SK-MEL-5 (cell line): ENCODE measurements around the gene FAM13B. TPM values are rescaled to one million over a fixed set of nuclear protein-coding genes. Genes with fewer than 3 reads are reported as not detected.

Source experiments
- DNase-seq: peaks from one replicate; pipeline ENCODE4 v3.0.0-alpha.2; 2016; ENCODE audit warnings: low read depth, low spot score
- in situ Hi-C: cut with HindIII; loops from 2 replicates; pipeline ENCODE4 v1.10.0; 2016; ENCODE audit warnings: low sequenced_read_pairs, high pct_unique_total_duplicates, low pct_unique_long_range_greater_than_20kb
- total RNA-seq: library from RNA; depleted of rRNA; stranded (reverse); fragments of >200 nt; shearing (Covaris generic); gene quantifications from 2 replicates; pipeline ENCODE4 v1.2.3, GENCODE V29; 2014

Gene FAM13B
- total RNA-seq, 1 experiment from 2014 or later: 22.7 TPM

GRCh38 chr5:137935694-137936093 lies 97.2 kb downstream of the FAM13B start:
- in situ Hi-C loops: no loop called here
- no peak for DNase-seq

DNA sequence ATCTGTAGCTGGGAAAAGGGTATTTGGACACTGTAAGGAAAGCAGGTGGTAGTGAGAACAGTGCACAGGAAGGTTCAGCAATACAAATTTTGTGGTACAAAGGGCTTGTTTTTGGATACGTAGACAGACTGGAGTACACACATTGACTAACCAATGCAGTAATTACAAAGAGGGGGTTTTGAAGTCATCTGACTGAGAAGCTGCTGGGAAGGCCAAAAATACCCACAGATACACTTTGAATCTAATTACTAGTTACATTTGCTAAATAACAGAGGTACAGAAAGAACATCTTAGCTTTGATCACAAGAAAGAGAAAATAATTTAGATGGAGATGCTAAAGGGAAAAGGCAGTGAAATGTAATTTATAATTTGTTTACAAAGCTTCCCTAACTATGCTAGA lies 97.7 kb downstream of the FAM13B start:
- in situ Hi-C loops: no loop called here
- DNase-seq: no peak

- DNase-seq: no peak
- in situ Hi-C loops: no loop called here
Measured at GRCh38 chr5:137933491-137933911, 99.4 kb downstream of the FAM13B start.

DNA sequence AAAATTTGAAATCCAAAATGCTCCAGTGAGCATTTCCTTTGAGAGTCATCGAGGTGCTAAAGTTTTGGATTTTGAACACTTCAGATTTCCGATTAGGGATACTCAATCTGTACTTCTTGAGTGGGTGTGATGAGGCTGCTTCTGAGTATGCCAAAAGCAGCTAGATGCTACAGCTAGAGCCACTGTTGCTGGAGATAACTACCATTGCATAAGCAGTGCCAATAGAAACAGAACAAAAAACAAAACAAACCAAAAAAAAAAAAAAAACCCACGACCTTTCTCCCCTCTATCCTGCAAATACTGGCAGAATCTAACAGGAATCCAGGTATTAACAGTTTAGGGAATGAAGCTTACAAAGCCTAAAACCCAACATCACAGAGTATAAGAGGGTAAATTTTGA lies 100.1 kb downstream of the FAM13B start:
- no peak for DNase-seq
- in situ Hi-C loops: no loop called here

GRCh38 chr5:137923856-137924255 lies 109.0 kb downstream of the FAM13B start:
- in situ Hi-C loops: no loop called here
- DNase-seq: peak; percentile 14

DNA sequence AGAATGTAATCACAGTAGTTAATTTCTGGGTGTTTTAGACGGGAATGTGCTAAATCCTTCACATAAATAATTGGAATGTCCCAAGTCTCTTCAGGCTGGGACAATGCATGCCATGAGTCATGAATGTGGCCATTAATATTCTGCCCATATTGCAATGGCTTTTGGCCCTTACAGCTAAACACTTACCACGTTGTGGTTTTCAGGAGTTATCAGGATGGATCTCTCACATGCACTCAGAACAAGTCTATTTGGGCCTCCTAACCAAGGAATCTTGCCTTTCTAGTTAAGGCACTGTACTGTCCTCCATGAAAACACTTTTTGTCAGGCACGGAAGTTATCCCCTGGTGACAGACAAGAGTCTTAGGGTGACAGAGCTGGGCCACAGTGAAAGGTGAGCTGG lies 110.9 kb downstream of the FAM13B start:
- in situ Hi-C loops: no loop called here
- DNase-seq: no peak

GRCh38 chr5:137916923-137917322 lies 116.0 kb downstream of the FAM13B start:
- no peak for DNase-seq
- in situ Hi-C loops: no loop called here

- DNase-seq: no peak
- in situ Hi-C loops: no loop called here
Measured at GRCh38 chr5:137914758-137915157, 118.1 kb downstream of the FAM13B start.

GRCh38 chr5:137902408-137903133 lies 130.3 kb downstream of the FAM13B start:
- no peak for DNase-seq
- in situ Hi-C loops: no loop called here

DNA sequence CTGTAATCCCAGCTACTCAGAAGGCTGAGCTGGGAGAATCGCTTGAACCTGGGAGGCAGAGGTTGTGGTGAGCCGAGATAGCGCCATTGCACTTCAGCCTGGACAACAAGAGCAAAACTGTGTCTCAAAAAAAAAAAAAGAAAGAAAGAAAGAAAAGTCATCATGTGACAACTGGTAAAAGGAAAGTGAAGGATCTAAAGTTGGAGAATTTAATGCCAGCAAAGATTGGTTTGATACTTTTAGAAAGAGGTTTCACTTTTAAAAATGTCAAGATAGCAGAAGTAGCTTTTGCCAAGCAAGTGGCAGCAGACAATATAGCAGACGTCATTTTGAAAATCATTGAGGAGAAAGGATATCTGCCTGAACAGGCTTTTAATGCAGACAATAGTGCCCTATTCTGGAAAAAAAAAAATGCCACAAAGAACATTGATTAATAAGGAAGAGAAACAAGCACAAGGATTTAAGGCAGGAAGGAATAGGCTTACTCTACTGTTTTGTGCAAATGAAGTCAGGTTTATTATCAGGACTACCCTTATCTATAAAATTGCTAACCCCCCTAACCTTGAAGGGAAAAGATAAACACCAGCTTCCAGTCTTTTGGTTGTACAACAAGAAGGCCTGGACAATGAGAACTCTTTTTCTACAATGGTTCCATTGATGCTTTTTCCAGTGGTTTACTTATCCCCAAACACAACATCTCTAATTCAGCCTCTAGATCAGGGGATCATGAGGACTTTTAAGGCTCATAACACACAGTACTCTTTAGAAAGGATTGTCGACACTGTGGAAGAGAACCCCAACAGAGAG lies 131.7 kb downstream of the FAM13B start:
- DNase-seq: peak; percentile 80
- in situ Hi-C loops: no loop called here

DNA sequence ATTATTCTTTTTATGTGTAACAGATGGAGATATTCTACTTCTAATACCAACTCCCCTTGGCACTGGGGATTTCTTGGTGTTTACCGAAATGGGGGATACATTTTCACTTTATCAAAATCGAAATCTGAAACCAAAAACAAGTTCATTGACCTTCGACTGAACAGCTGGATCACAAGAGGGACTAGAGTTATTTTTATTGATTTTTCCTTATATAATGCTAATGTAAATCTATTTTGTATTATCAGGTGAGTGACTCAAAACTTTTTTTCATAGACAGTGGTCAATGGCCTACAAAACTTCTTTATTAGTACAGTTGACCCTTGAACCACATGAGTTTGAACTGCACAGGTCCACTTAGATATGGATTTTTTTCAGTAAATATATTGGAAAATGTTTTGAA lies 133.4 kb downstream of the FAM13B start:
- no peak for DNase-seq
- in situ Hi-C loops: no loop called here

GRCh38 chr5:137896560-137896959 lies 136.3 kb downstream of the FAM13B start:
- DNase-seq: no peak
- in situ Hi-C loops: no loop called here

DNA sequence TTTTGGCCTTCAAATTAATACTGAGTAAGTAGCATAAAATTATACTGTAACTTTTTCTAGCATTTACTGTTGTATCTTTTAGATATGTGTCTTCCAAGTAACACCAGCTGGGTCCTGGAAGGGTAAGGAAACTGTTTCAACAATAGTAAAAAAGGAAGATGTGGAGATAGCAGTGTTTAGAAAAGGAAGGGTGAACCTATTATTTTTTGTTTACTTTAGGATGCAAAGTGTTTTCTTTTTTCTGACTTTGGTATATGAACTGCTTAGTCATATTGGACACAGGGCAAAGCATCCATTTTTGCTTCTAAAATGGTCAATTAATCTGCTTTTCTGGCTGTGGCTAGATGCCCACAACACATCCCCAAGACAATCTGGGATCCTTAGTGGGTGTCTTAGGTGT lies 138.3 kb downstream of the FAM13B start:
- in situ Hi-C loops: no loop called here
- no peak for DNase-seq

- in situ Hi-C loops: no loop called here
- no peak for DNase-seq
Measured at GRCh38 chr5:137891849-137892248, 141.0 kb downstream of the FAM13B start.

GRCh38 chr5:137890845-137891244 lies 142.0 kb downstream of the FAM13B start:
- no peak for DNase-seq
- in situ Hi-C loops: no loop called here

- peak; percentile 89 for DNase-seq
- in situ Hi-C loops: no loop called here
Measured at GRCh38 chr5:137888863-137889759, 143.8 kb downstream of the FAM13B start, which contains the start of gene PKD2L2. Gene PKD2L2, plus strand, starts transcription at chr5:137889457. Its CDS starts 35 bp downstream, at chr5:137889492.

GRCh38 chr5:137888466-137888862 lies 144.4 kb downstream of the FAM13B start:
- peak; percentile 53 for DNase-seq

More at GRCh38 chr5:137888466-137888862, 144.4 kb downstream of the FAM13B start:
- in situ Hi-C loops: no loop called here
